GM21737 (cell line): ENCODE measurements around the gene PLCL1.

Source experiments
- ATAC-seq: cut with Tn5 transposase; IDR thresholded peaks from one replicate; pipeline ENCODE4 v1.9.1; 2021; ENCODE audit warnings: mild to moderate bottlenecking, moderate library complexity; ENCODE audit not compliant: unreplicated experiment

PLCL1 gene

DNA sequence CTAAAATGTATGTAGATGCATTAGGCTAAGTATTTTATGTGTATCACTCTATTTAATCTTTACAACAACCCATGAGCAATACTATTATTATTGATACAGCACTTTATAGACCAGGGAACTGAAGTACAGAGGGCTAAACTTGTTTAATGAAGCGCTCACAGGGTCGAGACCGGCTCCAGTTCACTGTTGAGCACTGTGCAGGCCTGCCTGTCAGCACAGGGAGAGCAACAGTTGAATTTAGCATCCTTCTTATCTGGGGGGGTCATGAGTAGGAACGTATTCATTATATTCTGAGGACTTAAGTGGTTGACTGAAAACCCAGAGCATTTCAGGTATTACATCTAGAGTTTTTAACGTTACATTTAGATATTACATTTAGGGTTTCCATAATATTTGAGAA, 120.1 kb downstream of the PLCL1 start:
- no peak for ATAC-seq

GRCh38 chr2:197925204-197925603, 120.8 kb downstream of the PLCL1 start:
- no peak for ATAC-seq

DNA sequence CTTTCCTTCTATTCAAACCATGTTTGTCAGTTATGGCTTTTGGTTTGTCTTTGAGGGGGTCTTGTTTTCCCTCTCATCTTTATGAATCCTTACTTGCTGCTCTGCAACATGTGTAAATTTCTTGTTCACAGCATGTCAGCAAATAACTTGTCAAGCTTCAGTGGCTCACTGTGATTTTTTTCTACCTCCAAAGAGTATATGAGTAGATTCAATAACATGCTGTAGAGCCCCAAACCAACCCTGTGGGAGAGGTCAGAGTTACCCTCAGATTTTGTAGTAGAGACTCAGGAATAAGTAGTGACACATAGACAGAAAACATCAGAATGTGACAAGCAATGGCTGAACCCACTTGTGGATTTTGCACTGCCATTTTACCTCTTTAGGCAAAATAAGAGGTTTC, 121.6 kb downstream of the PLCL1 start:
- no peak for ATAC-seq

DNA sequence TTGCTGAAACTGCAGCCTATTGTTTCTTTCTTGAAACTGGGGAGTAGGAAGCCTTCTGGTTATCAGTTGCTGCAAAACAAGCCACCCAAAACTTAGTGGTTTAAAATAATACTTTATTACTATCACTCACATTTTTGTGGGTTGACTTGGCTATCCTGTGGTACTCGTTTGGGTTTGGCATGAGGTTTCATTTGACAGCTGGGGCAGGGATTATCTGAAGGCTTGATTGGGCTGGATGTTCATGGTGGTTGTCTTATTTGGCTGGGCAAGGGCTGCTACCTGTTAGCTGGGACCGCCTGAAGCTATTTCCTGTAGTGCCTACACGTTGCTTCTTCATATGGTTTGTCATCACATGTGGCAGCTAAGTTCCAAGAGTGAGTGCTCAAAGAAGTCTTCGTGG, 122.3 kb downstream of the PLCL1 start:
- ATAC-seq = no peak

- no peak for ATAC-seq
These were observed 123.6 kb downstream of the PLCL1 start for GRCh38 chr2:197927994-197928393.

GRCh38 chr2:197929008-197929885, 124.9 kb downstream of the PLCL1 start:
- ATAC-seq = no peak

DNA sequence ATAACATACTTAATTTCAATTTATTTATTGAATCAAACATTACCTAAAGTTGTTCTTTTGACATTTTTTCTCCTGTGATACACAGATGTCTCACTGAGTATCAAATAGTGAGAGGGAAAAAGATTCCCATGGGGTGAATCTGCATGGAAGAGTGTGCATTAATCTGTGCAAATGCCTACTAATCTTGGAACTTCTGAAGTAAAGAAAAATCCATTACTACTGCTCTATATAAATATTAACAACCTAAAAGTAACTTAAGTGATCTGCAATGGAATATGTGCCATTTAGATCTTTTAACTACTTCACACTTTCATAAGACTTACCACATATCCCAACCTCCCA, 125.5 kb downstream of the PLCL1 start:
- no peak for ATAC-seq

GRCh38 chr2:197930570-197931278, 126.3 kb downstream of the PLCL1 start:
- no peak for ATAC-seq

DNA sequence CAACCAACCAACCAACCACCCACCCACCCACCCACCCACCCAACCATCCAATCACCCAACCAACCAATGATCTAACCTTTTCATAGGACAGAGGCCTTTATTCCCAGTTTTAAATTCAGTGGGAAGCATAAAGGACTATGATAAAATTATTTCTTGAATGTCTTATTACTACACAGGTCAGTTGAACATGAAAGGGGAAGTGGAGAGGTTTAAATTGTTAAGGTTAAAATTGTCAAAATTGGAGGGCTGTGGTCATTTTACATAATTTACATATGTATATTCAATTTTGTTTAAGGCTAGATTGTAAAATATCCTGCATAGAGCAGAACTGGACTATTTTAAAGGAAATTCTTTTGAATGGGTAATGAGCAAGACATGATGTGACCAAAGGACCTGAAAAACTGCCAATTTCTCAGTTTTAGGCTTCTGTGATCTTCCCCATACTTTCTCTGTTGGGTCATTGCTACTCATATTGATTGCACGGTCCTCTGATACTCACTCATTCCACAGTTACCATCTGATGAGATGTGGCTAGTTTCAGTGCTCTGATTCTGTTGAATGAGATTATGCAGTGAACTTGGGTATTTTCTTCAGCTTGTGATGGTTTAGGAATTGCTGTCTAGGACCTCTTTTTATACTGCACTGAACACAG, 127.4 kb downstream of the PLCL1 start:
- no peak for ATAC-seq

DNA sequence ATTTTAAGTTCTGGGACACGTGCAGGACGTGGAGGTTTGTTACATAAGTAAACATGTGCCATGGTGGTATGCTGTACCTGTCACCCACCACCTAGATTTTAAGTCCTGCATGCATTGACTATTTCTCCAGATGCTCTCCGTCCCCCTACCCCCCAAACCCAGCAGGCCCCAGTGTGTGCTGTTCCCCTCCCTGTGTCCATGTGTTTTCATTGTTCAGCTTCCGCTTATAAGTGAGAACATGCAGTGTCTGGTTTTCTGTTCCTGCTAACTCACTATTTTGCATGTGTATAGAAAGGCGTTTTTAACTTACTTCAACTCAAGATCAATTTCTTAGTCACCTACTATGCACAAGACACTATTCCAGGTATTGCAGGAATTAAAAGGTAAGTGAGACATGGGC, 128.0 kb downstream of the PLCL1 start:
- ATAC-seq = no peak

DNA sequence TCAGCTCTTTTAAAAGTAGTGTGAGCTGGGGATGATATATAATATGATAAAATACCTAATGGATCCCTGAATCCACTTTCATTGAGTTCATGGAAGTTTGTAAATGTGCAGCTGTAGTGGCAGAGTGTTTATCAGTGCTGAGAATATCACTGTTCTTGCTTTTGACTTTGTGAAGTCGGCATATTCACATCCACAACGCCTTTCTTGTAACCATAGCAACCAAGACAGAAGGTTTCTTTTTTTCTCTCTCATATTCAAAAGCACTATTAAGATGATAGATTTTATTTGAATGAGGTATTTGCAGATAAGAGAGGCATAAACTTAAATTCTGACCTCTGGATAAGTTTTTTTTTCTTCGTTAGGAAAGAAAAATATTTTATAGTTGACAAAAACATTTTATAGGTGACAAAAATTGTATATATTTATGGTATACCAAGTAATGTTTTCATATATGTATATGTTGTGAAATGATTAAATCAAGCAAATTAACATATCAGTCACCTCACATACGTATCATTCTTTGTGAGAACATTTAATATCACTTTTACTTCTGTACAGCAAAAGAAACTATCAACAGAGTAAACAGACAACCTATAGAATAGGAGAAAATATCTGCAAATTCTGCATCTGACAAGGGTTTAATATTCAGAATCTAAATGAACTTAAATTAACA, 130.0 kb downstream of the PLCL1 start:
- no peak for ATAC-seq

- no peak for ATAC-seq
These were observed 130.5 kb downstream of the PLCL1 start for GRCh38 chr2:197934934-197935289.

- ATAC-seq = no peak
These were observed 133.4 kb downstream of the PLCL1 start for GRCh38 chr2:197937814-197938213.

DNA sequence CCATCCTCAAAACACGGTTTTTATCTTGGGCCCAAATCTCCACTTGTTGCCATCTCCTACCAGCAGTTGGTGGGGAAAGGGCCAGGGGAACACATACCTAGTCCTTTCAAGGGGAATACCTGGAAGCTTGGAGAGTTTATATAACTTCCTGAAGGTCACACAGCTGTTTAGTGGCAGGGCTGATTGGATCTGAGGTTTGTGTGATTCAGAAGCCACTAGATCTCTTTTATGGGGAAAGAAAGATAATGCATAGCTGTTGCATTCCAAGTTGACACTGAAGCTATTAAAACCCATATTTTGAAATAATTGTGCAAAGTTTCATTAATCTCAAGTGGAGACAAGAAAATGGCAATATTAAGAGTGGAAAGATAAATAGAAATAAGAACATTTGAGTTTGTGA, 134.2 kb downstream of the PLCL1 start:
- ATAC-seq = no peak

- ATAC-seq = no peak
These were observed 135.4 kb downstream of the PLCL1 start for GRCh38 chr2:197939787-197940186.

DNA sequence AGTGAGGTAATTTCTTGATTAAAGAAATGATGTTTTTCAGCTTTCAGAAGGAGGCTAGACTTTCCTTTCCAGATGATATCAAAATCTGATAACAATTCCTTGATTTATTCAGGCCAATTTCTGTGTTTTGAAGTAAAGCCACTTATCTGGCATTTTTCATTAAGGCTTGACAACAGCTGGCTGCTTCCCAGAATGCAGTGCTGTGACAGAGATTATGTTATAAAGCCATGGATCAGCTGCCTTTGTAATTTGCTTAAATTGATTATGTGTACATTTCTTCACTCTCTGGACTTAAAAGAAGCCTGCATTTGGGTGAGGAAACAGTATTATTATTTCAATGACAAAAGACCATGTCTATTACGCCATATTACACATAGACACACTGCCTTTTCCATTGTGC, 136.0 kb downstream of the PLCL1 start:
- ATAC-seq = no peak

- ATAC-seq = no peak
These were observed 137.3 kb downstream of the PLCL1 start for GRCh38 chr2:197941715-197942114.

GRCh38 chr2:197943731-197944130, 139.3 kb downstream of the PLCL1 start:
- ATAC-seq = no peak

GRCh38 chr2:197944416-197945096, 140.2 kb downstream of the PLCL1 start:
- ATAC-seq = no peak

DNA sequence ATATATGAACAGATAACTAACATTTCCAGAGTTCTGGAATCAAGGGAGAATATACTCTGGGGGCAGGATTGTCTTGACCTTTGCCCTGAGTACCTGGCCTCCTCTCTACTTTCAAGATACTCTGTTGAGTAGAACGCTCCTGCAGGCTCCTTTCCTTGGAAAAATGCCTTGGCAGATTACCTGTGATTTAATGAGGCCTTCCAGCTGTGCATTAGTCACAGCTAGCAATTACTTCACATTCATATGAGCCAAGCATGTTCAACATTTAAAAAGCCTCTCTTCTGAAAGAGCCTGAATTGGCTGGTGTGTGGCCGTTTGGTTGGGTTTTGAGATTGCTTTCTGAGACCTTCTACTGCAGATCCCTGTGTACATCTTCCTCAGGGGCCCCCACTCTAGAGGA, 142.2 kb downstream of the PLCL1 start:
- no peak for ATAC-seq

DNA sequence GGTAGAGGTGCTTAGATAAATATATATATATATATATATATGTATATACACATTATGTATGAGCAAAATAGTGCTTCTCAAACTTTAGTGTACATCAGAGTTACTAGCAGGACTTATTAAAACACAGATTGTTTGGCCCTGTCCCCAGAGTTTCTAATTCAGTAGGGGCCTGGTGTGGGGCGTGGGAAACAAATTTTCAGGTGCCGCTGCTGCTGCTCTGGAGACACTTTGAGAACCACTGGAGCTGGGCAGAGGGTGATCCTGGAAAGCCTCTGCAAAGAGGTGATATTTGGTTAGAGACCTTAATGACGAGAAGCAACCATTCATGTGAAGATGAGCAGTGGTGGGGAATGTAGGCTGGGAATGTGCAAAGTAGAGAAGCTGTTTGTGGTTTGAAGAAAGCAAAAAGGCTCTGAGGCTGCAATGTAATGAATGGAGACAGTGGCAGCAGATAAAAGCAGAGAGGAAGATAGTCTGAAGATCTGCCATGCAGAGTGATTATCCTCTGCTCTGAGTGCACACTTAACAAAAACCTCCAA, 142.9 kb downstream of the PLCL1 start:
- ATAC-seq = no peak
